Spleen (tissue), 7 donors: Measurements from ENCODE around the gene VGLL3.

Source experiments
- CTCF ChIP-seq, 11 experiments: fragments of 200-600 bp in 7 of 11; fragments of 450-650 bp in 4 of 11; sonication (generic) in 4 of 11; IDR thresholded peaks in 8 of 11; conservative IDR thresholded peaks in 3 of 11; 1 replicate in 7 of 11; 2 replicates in 4 of 11; pipeline versions ENCODE4 v1.4.0 to v1.8.0; 2016 to 2021; ENCODE audit warnings: antibody characterized with exemption in 11 of 11, inconsistent platforms in 4 of 11, mild to moderate bottlenecking in 1 of 11
- POLR2AphosphoS5 ChIP-seq, 3 donors: sonication (generic); formaldehyde crosslinking; IDR thresholded peaks; one replicate each; pipeline ENCODE4 v1.5.1; 2017; ENCODE audit warnings: antibody characterized with exemption in 3 of 3
- donor health status: DM: no; HTN: no; CAD: no; lungs with moderate emphysema.
- donor health status: DM: no; HTN: no; CAD: no.
- donor health status: DM: no; HTN: no; CAD: no.

DNA sequence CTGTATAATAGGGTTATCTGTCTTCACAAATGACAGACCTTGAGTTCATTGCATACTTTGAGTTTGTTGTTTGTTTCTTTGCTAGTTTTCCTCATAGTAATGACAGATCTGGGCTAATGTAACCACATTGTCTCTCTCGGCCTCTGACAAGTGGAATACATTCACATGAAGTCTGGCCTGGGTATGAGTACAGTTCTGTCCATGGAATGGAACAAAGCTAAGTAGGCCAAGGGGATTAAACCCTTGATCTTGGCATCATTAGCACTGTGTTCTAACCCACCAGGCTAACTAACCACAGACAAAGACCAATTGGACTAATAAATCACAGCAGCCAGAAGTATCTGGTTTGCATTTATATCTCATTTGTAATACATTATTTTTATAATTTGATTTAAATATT, 7.6 kb upstream of the VGLL3 start:
- no peak for TF ChIP-seq POLR2AphosphoS5 (IDR thresholded peaks at IDR 0.05)
- TF ChIP-seq CTCF (IDR thresholded peaks at IDR 0.05 in 8 of 11, conservative IDR thresholded peaks at IDR 0.05 in 3 of 11) = no peak
